ENCODE results near the gene SNED1.
A peak's percentile ranks its signal among the peaks of the same experiment; 100 is the strongest.

Gene SNED1

GRCh38 chr2:240992572-240993291 is 5.7 kb upstream of the SNED1 start:
- peak; percentile 22 for DNase-seq

GRCh38 chr2:240993446-240994170 is 4.8 kb upstream of the SNED1 start:
- DNase-seq = no peak

- DNase-seq = no peak
These were observed 4.1 kb upstream of the SNED1 start for GRCh38 chr2:240994171-240994896.

- DNase-seq = no peak
These were observed 3.1 kb upstream of the SNED1 start for GRCh38 chr2:240995041-240996021.

GRCh38 chr2:240996161-240996833 is 2.1 kb upstream of the SNED1 start:
- peak; percentile 5 for DNase-seq

GRCh38 chr2:240996834-240997140 is 1.6 kb upstream of the SNED1 start:
- no peak for DNase-seq

GRCh38 chr2:240997141-240997855 is 1.1 kb upstream of the SNED1 start:
- DNase-seq = peak; percentile 5

GRCh38 chr2:240998706-240998994 is 232 bp downstream of the SNED1 start:
- no peak for DNase-seq

- DNase-seq = peak; percentile 8
These were observed 775 bp downstream of the SNED1 start for GRCh38 chr2:240998995-240999791.

- DNase-seq = peak; percentile 3
These were observed 1.6 kb downstream of the SNED1 start for GRCh38 chr2:240999873-241000541.

GRCh38 chr2:241000831-241001321 is 2.5 kb downstream of the SNED1 start:
- DNase-seq = peak; percentile 11

- peak; percentile 6 for DNase-seq
These were observed 3.2 kb downstream of the SNED1 start for GRCh38 chr2:241001413-241002274.

- no peak for DNase-seq
These were observed 4.0 kb downstream of the SNED1 start for GRCh38 chr2:241002275-241003046.

- DNase-seq = no peak
These were observed 4.6 kb downstream of the SNED1 start for GRCh38 chr2:241003047-241003360.

- DNase-seq = peak; percentile 6
These were observed 5.0 kb downstream of the SNED1 start for GRCh38 chr2:241003369-241003768.

- no peak for DNase-seq
These were observed 5.6 kb downstream of the SNED1 start for GRCh38 chr2:241003830-241004564.

- DNase-seq = no peak
These were observed 7.2 kb downstream of the SNED1 start for GRCh38 chr2:241005569-241005968.

- no peak for DNase-seq
These were observed 8.0 kb downstream of the SNED1 start for GRCh38 chr2:241006412-241006811.
